GM18868 (cell line): Measurements from ENCODE around the gene ADAT2.

Experiments used
- ATAC-seq: cut with Tn5 transposase; IDR thresholded peaks from one replicate; pipeline ENCODE4 v1.9.1; 2021; ENCODE audit warnings: mild to moderate bottlenecking, moderate library complexity; ENCODE audit not compliant: unreplicated experiment

The ADAT2 gene

GRCh38 chr6:143441680-143442545 lies 8.6 kb downstream of the ADAT2 start:
- no peak for ATAC-seq

- ATAC-seq, result no peak
Measured at GRCh38 chr6:143441010-143441409, 9.5 kb downstream of the ADAT2 start.

GRCh38 chr6:143432588-143432987 lies 17.9 kb downstream of the ADAT2 start:
- no peak for ATAC-seq

GRCh38 chr6:143431226-143431625 lies 19.3 kb downstream of the ADAT2 start:
- no peak for ATAC-seq

- no peak for ATAC-seq
Measured at GRCh38 chr6:143429970-143430369, 20.5 kb downstream of the ADAT2 start.

GRCh38 chr6:143427109-143427817 lies 23.2 kb downstream of the ADAT2 start:
- peak; percentile 100 for ATAC-seq

- no peak for ATAC-seq
Measured at GRCh38 chr6:143426026-143426425, 24.5 kb downstream of the ADAT2 start.

GRCh38 chr6:143419526-143419925 lies 31.0 kb downstream of the ADAT2 start:
- no peak for ATAC-seq

- no peak for ATAC-seq
Measured at GRCh38 chr6:143414769-143415168, 35.7 kb downstream of the ADAT2 start.

GRCh38 chr6:143410859-143411270 lies 39.6 kb downstream of the ADAT2 start:
- no peak for ATAC-seq

- ATAC-seq, result no peak
Measured at GRCh38 chr6:143408787-143409162, 41.7 kb downstream of the ADAT2 start.

- no peak for ATAC-seq
Measured at GRCh38 chr6:143408151-143408786, 42.2 kb downstream of the ADAT2 start.

- no peak for ATAC-seq
Measured at GRCh38 chr6:143406673-143407072, 43.8 kb downstream of the ADAT2 start.

- ATAC-seq, result no peak
Measured at GRCh38 chr6:143405373-143406154, 44.9 kb downstream of the ADAT2 start.

GRCh38 chr6:143402721-143403336 lies 47.7 kb downstream of the ADAT2 start:
- no peak for ATAC-seq

- ATAC-seq, result no peak
Measured at GRCh38 chr6:143401636-143402370, 48.7 kb downstream of the ADAT2 start.

- no peak for ATAC-seq
Measured at GRCh38 chr6:143401068-143401446, 49.4 kb downstream of the ADAT2 start.

GRCh38 chr6:143400258-143401067 lies 50.0 kb downstream of the ADAT2 start:
- ATAC-seq, result peak; percentile 67

- no peak for ATAC-seq
Measured at GRCh38 chr6:143399775-143400174, 50.7 kb downstream of the ADAT2 start.
